Activated T-helper 9 cell treated with anti-CD3 and anti-CD28 coated beads, Interleukin-2, amount 50 U/mL, for 16 hours (primary cell): ENCODE data around the gene UPK3B.
"Not testable (repeated sequence)": the region's sequence is repeated elsewhere in the genome, so short reads cannot be mapped to it uniquely, and the experiment has no call there.

Experiments used
- DNase-seq: peaks from one replicate; pipeline ENCODE4 v3.0.0-alpha.2; 2020; ENCODE audit warnings: low read depth

Gene UPK3B

GRCh38 chr7:76492139-76492538, 18.2 kb upstream of the UPK3B start:
- not testable (repeated sequence) for DNase-seq

GRCh38 chr7:76495717-76496116, 14.6 kb upstream of the UPK3B start:
- not testable (repeated sequence) for DNase-seq

- not testable (repeated sequence) for DNase-seq
Measured at GRCh38 chr7:76497918-76498582, 12.3 kb upstream of the UPK3B start.

- DNase-seq, result not testable (repeated sequence)
Measured at GRCh38 chr7:76498583-76499200, 11.7 kb upstream of the UPK3B start.

- not testable (repeated sequence) for DNase-seq
Measured at GRCh38 chr7:76499201-76499923, 11.0 kb upstream of the UPK3B start.

- not testable (repeated sequence) for DNase-seq
Measured at GRCh38 chr7:76499924-76500241, 10.5 kb upstream of the UPK3B start.

GRCh38 chr7:76502224-76502623, 8.1 kb upstream of the UPK3B start:
- not testable (repeated sequence) for DNase-seq

- DNase-seq, result not testable (repeated sequence)
Measured at GRCh38 chr7:76502836-76503235, 7.5 kb upstream of the UPK3B start.

GRCh38 chr7:76503244-76503643, 7.1 kb upstream of the UPK3B start:
- DNase-seq, result not testable (repeated sequence)

GRCh38 chr7:76504351-76505167, 5.8 kb upstream of the UPK3B start:
- DNase-seq, result not testable (repeated sequence)

- no peak for DNase-seq
Measured at GRCh38 chr7:76505168-76506080, 4.9 kb upstream of the UPK3B start.

GRCh38 chr7:76506081-76506440, 4.3 kb upstream of the UPK3B start:
- no peak for DNase-seq

- DNase-seq, result not testable (repeated sequence)
Measured at GRCh38 chr7:76506643-76507042, 3.7 kb upstream of the UPK3B start.

- no peak for DNase-seq
Measured at GRCh38 chr7:76507723-76508406, 2.5 kb upstream of the UPK3B start.

- not testable (repeated sequence) for DNase-seq
Measured at GRCh38 chr7:76511200-76511910, 1.0 kb downstream of the UPK3B start.

- not testable (repeated sequence) for DNase-seq
Measured at GRCh38 chr7:76511911-76512885, 1.8 kb downstream of the UPK3B start.

- no peak for DNase-seq
Measured at GRCh38 chr7:76512941-76513816, 2.8 kb downstream of the UPK3B start.
